BLaER1 treated with 17β-estradiol and CSF1 and Interleukin-3, amounts not matched to agents 10 nM and 100 nM (cell line): Measurements from ENCODE around the gene MLC1.
A peak's percentile ranks its signal among the peaks of the same experiment; 100 is the strongest.

ENCODE experiments used
- H3K27ac ChIP-seq, 11 experiments: shearing (Covaris generic); formaldehyde crosslinking; 2 replicates each; pipeline ENCODE4 v1.8.1; 2022
- H3K27me3 ChIP-seq, 11 experiments: shearing (Covaris generic); formaldehyde crosslinking; 2 replicates each; pipeline ENCODE4 v1.8.1; 2022
- H3K36me3 ChIP-seq, 11 experiments: shearing (Covaris generic); formaldehyde crosslinking; 2 replicates each; pipeline ENCODE4 v1.8.1; 2022
- H3K4me1 ChIP-seq, 10 experiments: shearing (Covaris generic); formaldehyde crosslinking; 2 replicates each; pipeline ENCODE4 v1.8.1; 2022
- H3K4me2 ChIP-seq, 11 experiments: shearing (Covaris generic); formaldehyde crosslinking; 2 replicates each; pipeline ENCODE4 v1.8.1; 2022
- H3K4me3 ChIP-seq, 10 experiments: shearing (Covaris generic); formaldehyde crosslinking; 2 replicates each; pipeline ENCODE4 v1.8.1; 2022
- H3K9ac ChIP-seq, 11 experiments: shearing (Covaris generic); formaldehyde crosslinking; 2 replicates each; pipeline ENCODE4 v1.8.1; 2022
- H3K9me3 ChIP-seq, 11 experiments: shearing (Covaris generic); formaldehyde crosslinking; replicated peaks in 1 of 11; 2 replicates each; pipeline ENCODE4 v1.8.1; 2022
- H4K20me1 ChIP-seq, 11 experiments: shearing (Covaris generic); formaldehyde crosslinking; 2 replicates each; pipeline ENCODE4 v1.8.1; 2022
- Cebpa-rat ChIP-seq, 11 experiments: shearing (Covaris generic); IDR thresholded peaks; 2 replicates each; pipeline ENCODE4 v1.8.1; 2022

The MLC1 gene

GRCh38 chr22:50119169-50119767 is 34.0 kb upstream of the MLC1 start:
- Histone ChIP-seq H3K4me2 (peak overlapping the region in 4 of 11 experiments; percentile 1 to 43 (median 10); a peak in 3 of 22 replicates), H3K9ac (no peak overlapping the region), H3K27me3 (no peaks in the 10 kb centered on the region)

DNA sequence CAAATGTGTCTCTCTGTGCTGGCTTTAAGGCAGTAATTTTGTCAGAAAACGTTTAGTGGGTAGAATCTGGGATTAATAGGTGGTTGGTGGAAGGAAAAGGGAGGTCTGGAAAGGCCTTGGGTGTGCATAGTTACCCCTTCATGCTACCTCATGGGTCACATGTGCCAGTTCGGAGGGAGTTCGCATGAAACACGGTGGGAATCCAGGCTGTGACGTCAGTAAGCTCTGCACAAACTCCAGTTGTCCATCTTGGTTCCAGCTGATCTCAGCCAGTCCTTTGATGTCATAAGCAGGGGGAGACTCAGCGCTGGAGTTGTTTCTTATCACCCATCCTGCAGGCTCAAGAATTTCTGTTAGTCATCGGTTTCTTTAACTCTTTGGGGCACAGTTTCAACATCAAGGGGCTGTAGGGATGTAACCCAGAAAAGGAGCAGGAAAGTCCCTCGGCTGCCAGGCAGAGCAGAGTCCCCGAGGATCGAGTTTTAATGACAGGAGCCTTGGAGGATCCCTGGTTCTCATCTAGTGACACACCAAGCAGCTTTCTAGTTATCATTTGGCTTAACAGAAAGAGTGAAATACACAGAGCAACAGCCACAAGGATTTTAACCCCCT is 33.4 kb upstream of the MLC1 start:
- Histone ChIP-seq H4K20me1 (no peaks in the 10 kb centered on the region), H3K27ac (no peak overlapping the region), H3K9me3 (peaks cover 16 to 25% (median 23%) of the 10 kb centered on the region in 11 experiments), H3K4me3 (no peak overlapping the region), H3K27me3 (no peaks in the 10 kb centered on the region), H3K36me3 (no peaks in the 10 kb centered on the region), H3K9ac (no peak overlapping the region), H3K4me1 (peaks cover 0 to 8% (median 6%) of the 10 kb centered on the region in 10 experiments; a peak in 8 of 20 replicates), H3K4me2 (peak overlapping the region in 4 of 11 experiments; percentile 1 to 43 (median 10); a peak in 3 of 22 replicates)
- TF ChIP-seq Cebpa-rat (IDR thresholded peaks at IDR 0.05) = no peak

More at GRCh38 chr22:50119169-50119767, 34.0 kb upstream of the MLC1 start:
- H3K36me3 ChIP-seq = no peaks in the 10 kb centered on the region
- no peak for TF ChIP-seq Cebpa-rat (IDR thresholded peaks at IDR 0.05)
- H3K4me3 ChIP-seq = no peak overlapping the region
- H3K9me3 ChIP-seq = peaks cover 16 to 28% (median 26%) of the 10 kb centered on the region in 11 experiments
- H3K27ac ChIP-seq = no peak overlapping the region
- H4K20me1 ChIP-seq = no peaks in the 10 kb centered on the region
- H3K4me1 ChIP-seq = peaks cover 4 to 14% (median 10%) of the 10 kb centered on the region in 10 experiments; a peak in 17 of 20 replicates

DNA sequence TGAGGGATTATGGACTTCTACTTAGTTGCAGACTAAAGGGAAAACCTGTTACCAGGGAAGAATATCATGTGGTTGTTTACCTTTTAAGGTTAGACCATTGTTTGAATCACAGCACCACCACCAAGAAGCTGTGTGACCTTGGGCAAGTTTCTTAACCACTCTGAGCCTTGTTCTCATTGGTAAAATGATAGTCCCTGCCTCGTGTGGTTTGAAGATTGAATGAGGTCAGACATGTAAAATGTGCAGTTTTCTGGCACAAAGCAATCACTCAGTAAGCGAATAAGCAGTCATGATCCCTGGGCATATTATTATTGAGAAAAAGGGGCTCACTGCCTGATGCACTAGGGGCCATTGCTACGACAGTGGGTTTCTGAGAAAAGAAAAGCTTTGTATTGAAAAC is 32.9 kb upstream of the MLC1 start:
- H3K9me3 ChIP-seq = peaks cover 10 to 20% (median 18%) of the 10 kb centered on the region in 11 experiments
- H3K4me1 ChIP-seq = peaks cover 0 to 12% (median 6%) of the 10 kb centered on the region in 10 experiments; a peak in 11 of 20 replicates
- no peaks in the 10 kb centered on the region for H4K20me1 ChIP-seq
- H3K36me3 ChIP-seq = no peaks in the 10 kb centered on the region
- H3K27ac ChIP-seq = no peak overlapping the region
- no peaks in the 10 kb centered on the region for H3K27me3 ChIP-seq
- TF ChIP-seq Cebpa-rat (IDR thresholded peaks at IDR 0.05) = no peak
- H3K9ac ChIP-seq = no peak overlapping the region
- H3K4me3 ChIP-seq = no peak overlapping the region
- H3K4me2 ChIP-seq = no peak overlapping the region

DNA sequence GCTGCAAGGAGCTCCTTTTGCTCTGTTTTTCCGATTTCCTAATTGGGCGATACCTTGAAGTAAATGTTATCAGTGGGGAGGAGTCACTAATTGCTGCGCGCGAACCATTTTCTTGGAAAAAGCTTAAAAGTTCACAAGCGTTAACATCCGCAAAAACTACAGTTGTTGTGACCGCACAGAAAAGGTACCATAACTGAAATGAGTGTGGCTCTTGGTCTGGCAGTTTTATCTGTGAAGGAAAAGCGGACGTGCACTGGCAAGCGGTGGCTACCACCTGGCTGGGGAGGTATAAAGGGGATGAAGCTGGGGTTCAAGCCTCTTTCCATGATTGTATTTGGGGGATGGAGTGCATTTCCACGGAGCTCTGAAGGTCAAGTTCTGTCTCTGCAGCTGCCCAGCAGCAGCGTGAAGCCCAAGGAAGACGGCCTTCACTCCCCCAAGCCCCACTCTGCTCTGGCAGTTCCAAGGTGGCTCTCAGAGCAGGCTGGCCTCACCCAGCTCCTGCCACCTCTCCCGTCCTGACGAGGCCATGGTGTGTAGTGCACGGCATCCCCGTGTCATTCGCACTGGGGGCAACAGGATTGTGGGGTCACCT is 32.0 kb upstream of the MLC1 start:
- H3K4me2 ChIP-seq = no peak overlapping the region
- peaks cover 5 to 20% (median 14%) of the 10 kb centered on the region in 10 experiments for H3K4me1 ChIP-seq
- no peak overlapping the region for H3K27ac ChIP-seq
- no peak overlapping the region for H3K9ac ChIP-seq
- no peaks in the 10 kb centered on the region for H3K36me3 ChIP-seq
- no peak overlapping the region for H3K4me3 ChIP-seq
- peaks cover 2 to 11% (median 9%) of the 10 kb centered on the region in 11 experiments; a peak in 21 of 22 replicates for H3K9me3 ChIP-seq
- no peaks in the 10 kb centered on the region for H3K27me3 ChIP-seq
- no peak for TF ChIP-seq Cebpa-rat (IDR thresholded peaks at IDR 0.05)
- no peaks in the 10 kb centered on the region for H4K20me1 ChIP-seq

DNA sequence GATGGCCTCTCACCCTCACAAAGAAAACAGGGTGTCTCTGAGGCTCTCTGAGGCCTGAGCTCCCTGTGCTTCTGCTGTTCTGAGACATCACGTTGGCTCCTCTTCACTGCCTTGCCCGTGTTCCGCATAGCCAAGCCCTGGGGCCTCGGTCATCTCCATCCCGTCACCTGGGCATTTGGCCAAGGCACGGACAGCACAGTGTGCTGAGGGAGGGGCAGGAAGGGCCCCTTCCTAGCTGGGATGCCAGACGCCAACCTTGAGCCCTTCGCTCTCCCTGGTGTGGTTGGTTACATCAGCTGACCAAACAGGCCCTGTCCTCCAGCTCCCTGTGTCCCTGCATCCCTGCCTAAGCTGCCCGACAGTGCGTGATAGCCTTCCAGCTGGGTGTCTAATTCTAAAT is 30.5 kb upstream of the MLC1 start:
- no peak overlapping the region for H3K4me3 ChIP-seq
- no peak overlapping the region for H3K27ac ChIP-seq
- H3K9me3 ChIP-seq = no peaks in the 10 kb centered on the region
- TF ChIP-seq Cebpa-rat (IDR thresholded peaks at IDR 0.05) = no peak
- H3K4me1 ChIP-seq = peaks cover 17 to 35% (median 29%) of the 10 kb centered on the region in 10 experiments
- no peaks in the 10 kb centered on the region for H3K36me3 ChIP-seq
- no peak overlapping the region for H3K4me2 ChIP-seq
- no peaks in the 10 kb centered on the region for H4K20me1 ChIP-seq
- H3K9ac ChIP-seq = no peak overlapping the region
- H3K27me3 ChIP-seq = no peaks in the 10 kb centered on the region

GRCh38 chr22:50114221-50115021 is 29.2 kb upstream of the MLC1 start:
- Histone ChIP-seq H3K27ac (no peak overlapping the region), H3K27me3 (no peaks in the 10 kb centered on the region), H3K9me3 (no peaks in the 10 kb centered on the region), H3K9ac (no peak overlapping the region), H3K4me1 (peaks cover 17 to 38% (median 31%) of the 10 kb centered on the region in 10 experiments), H4K20me1 (no peaks in the 10 kb centered on the region), H3K4me3 (no peak overlapping the region), H3K4me2 (no peak overlapping the region), H3K36me3 (no peaks in the 10 kb centered on the region)
- TF ChIP-seq Cebpa-rat (IDR thresholded peaks at IDR 0.05) = no peak

- H3K27me3 ChIP-seq = no peaks in the 10 kb centered on the region
- H3K9me3 ChIP-seq = no peaks in the 10 kb centered on the region
- H3K4me3 ChIP-seq = no peak overlapping the region
- H3K4me1 ChIP-seq = peaks cover 17 to 30% (median 26%) of the 10 kb centered on the region in 10 experiments
- peak overlapping the region in 10 of 11 experiments; percentile 38 to 76 (median 59); a peak in 19 of 22 replicates for H3K27ac ChIP-seq
- H3K9ac ChIP-seq = peak overlapping the region in 10 of 11 experiments; percentile 6 to 63 (median 46); a peak in 17 of 22 replicates
- peak overlapping the region; percentile 60 to 90 (median 79) for H3K4me2 ChIP-seq
- H3K36me3 ChIP-seq = no peaks in the 10 kb centered on the region
- no peak for TF ChIP-seq Cebpa-rat (IDR thresholded peaks at IDR 0.05)
- no peaks in the 10 kb centered on the region for H4K20me1 ChIP-seq
Measured at GRCh38 chr22:50112151-50113118, 27.2 kb upstream of the MLC1 start.

- Histone ChIP-seq H3K27me3 (no peaks in the 10 kb centered on the region), H3K9me3 (no peaks in the 10 kb centered on the region), H3K4me2 (peak overlapping the region in 9 of 11 experiments; percentile 34 to 90 (median 79); a peak in 15 of 22 replicates), H3K36me3 (no peaks in the 10 kb centered on the region), H4K20me1 (no peaks in the 10 kb centered on the region), H3K9ac (no peak overlapping the region), H3K27ac (no peak overlapping the region), H3K4me1 (peaks cover 20 to 35% (median 29%) of the 10 kb centered on the region in 10 experiments), H3K4me3 (no peak overlapping the region)
- no peak for TF ChIP-seq Cebpa-rat (IDR thresholded peaks at IDR 0.05)
Measured at GRCh38 chr22:50111056-50111455, 25.8 kb upstream of the MLC1 start.
